ENCODE measurements around the gene C6orf163.

Gene C6orf163

GRCh38 chr6:87334683-87335082 is 9.9 kb upstream of the C6orf163 start:
- Histone ChIP-seq H3K23ac (ENCODE audit: low read depth, low read length, poor library complexity) (no peak overlapping the region), H2BK12ac (ENCODE audit: low read length) (no peak overlapping the region), H2BK5ac (ENCODE audit: low read length) (no peak overlapping the region), H4K91ac (ENCODE audit: low read depth, low read length, poor library complexity) (no peak overlapping the region), H3K18ac (ENCODE audit: low read length) (no peak overlapping the region), H3K27ac (replicated peaks; ENCODE audit: low read length) (no peak overlapping the region), H3K4me2 (ENCODE audit: insufficient read depth, low read length, poor library complexity, severe bottlenecking) (no peak overlapping the region), H3K9me3 (replicated peaks in 1 of 2; ENCODE audit: control insufficient read depth in 2 of 2, insufficient read depth in 1 of 2, low read depth in 1 of 2, low read length in 2 of 2) (peaks cover 0 to 4% of the 10 kb centered on the region in 2 donors), H3K4me1 (ENCODE audit: control insufficient read depth in 2 of 2, insufficient read depth in 1 of 2, low read depth in 1 of 2, low read length in 2 of 2) (peaks cover 0 to 5% of the 10 kb centered on the region in 2 donors), H3K4ac (ENCODE audit: low read length) (no peak overlapping the region), H3K9ac (ENCODE audit: low read depth, low read length, poor library complexity) (no peak overlapping the region), H2AFZ (ENCODE audit: low read length) (no peak overlapping the region), H4K8ac (ENCODE audit: low read depth, low read length) (no peak overlapping the region), H2BK120ac (ENCODE audit: low read depth, low read length) (no peak overlapping the region), H2AK5ac (ENCODE audit: low read depth, low read length) (no peak overlapping the region), H3K27me3 (ENCODE audit: control insufficient read depth in 3 of 3, insufficient read depth in 3 of 3, low read depth in 1 of 3, low read length in 3 of 3) (no peaks in the 10 kb centered on the region), H3K79me1 (ENCODE audit: low read depth, low read length) (no peaks in the 10 kb centered on the region), H2BK15ac (ENCODE audit: low read length) (no peak overlapping the region), H3K36me3 (replicated peaks in 1 of 2; ENCODE audit: control insufficient read depth in 2 of 2, insufficient read depth in 2 of 2, low read length in 2 of 2) (peaks cover 0 to 2% of the 10 kb centered on the region in 2 donors), H3K4me3 (ENCODE audit: low read length in 2 of 2) (no peak overlapping the region), H3K14ac (ENCODE audit: low read length) (no peak overlapping the region)
- no peak for DNase-seq (ENCODE audit: low spot score)
- no CpG with 5 or more reads among the region's 1 CpG for WGBS, 2 donors (ENCODE audit: extremely low coverage in 2 of 2, insufficient read length in 2 of 2, insufficient replicate concordance in 1 of 2)

DNA sequence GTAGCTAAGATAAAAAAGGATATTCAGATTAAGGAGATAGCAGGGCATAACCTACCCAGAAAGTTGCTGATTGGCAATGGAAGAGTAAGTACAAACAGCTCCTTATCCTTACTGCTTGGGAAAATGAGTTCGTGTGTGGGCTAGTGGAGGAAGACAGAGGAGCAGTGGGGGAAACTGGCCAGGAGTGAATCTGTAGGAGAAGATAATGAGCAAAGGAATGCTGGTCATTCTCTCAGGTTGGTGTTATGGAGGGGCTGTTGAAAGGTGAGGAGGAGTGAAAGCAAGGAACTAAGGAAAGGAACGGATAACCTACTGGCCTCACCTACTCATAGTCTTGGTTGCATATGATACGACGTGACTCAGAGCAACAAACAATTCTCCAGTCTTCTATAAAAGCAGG is 8.2 kb upstream of the C6orf163 start:
- H3K4ac ChIP-seq (ENCODE audit: low read length) = no peak overlapping the region
- H3K79me1 ChIP-seq (ENCODE audit: low read depth, low read length) = no peaks in the 10 kb centered on the region
- no peaks in the 10 kb centered on the region for H3K27me3 ChIP-seq (ENCODE audit: control insufficient read depth in 3 of 3, insufficient read depth in 3 of 3, low read depth in 1 of 3, low read length in 3 of 3)
- WGBS, 2 donors (ENCODE audit: extremely low coverage in 2 of 2, insufficient read length in 2 of 2, insufficient replicate concordance in 1 of 2) = no CpG with 5 or more reads among the region's 4 CpGs
- peaks cover 0 to 5% of the 10 kb centered on the region in 2 donors for H3K36me3 ChIP-seq (replicated peaks in 1 of 2; ENCODE audit: control insufficient read depth in 2 of 2, insufficient read depth in 2 of 2, low read length in 2 of 2)
- no peak for DNase-seq (ENCODE audit: low spot score)
- H4K91ac ChIP-seq (ENCODE audit: low read depth, low read length, poor library complexity) = no peak overlapping the region
- no peak overlapping the region for H3K4me3 ChIP-seq (ENCODE audit: low read length in 2 of 2)
- H3K9ac ChIP-seq (ENCODE audit: low read depth, low read length, poor library complexity) = no peak overlapping the region
- no peak overlapping the region for H3K14ac ChIP-seq (ENCODE audit: low read length)
- H2AK5ac ChIP-seq (ENCODE audit: low read depth, low read length) = no peak overlapping the region
- no peak overlapping the region for H4K8ac ChIP-seq (ENCODE audit: low read depth, low read length)
- no peak overlapping the region for H2BK12ac ChIP-seq (ENCODE audit: low read length)
- H3K9me3 ChIP-seq (replicated peaks in 1 of 2; ENCODE audit: control insufficient read depth in 2 of 2, insufficient read depth in 1 of 2, low read depth in 1 of 2, low read length in 2 of 2) = peaks cover 0 to 4% of the 10 kb centered on the region in 2 donors
- no peak overlapping the region for H3K27ac ChIP-seq (replicated peaks; ENCODE audit: low read length)
- no peak overlapping the region for H3K23ac ChIP-seq (ENCODE audit: low read depth, low read length, poor library complexity)
- H3K18ac ChIP-seq (ENCODE audit: low read length) = no peak overlapping the region
- H3K4me2 ChIP-seq (ENCODE audit: insufficient read depth, low read length, poor library complexity, severe bottlenecking) = no peak overlapping the region
- H2BK5ac ChIP-seq (ENCODE audit: low read length) = no peak overlapping the region
- H3K4me1 ChIP-seq (ENCODE audit: control insufficient read depth in 2 of 2, insufficient read depth in 1 of 2, low read depth in 1 of 2, low read length in 2 of 2) = peaks cover 0 to 5% of the 10 kb centered on the region in 2 donors
- no peak overlapping the region for H2BK15ac ChIP-seq (ENCODE audit: low read length)
- no peak overlapping the region for H2BK120ac ChIP-seq (ENCODE audit: low read depth, low read length)
- no peak overlapping the region for H2AFZ ChIP-seq (ENCODE audit: low read length)

DNA sequence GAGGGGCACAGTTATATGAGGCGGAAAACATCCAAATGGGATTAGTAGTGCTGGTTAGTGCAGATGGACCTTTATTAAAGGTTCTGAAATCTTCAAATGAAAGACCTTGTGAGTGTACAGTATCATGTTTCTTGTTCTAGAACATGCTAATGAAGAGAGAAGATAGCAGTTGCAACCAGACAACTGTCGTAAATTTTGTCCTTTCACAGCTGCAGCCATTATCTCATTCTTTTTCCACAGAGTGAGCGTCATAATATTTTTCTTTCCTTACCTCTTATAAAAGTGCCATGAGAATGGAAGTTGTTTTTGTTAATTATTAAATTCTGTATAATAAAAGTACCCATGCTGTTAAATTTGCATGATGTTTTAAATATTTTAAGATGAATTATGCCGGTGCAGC is 4.4 kb upstream of the C6orf163 start:
- Histone ChIP-seq H3K23ac (ENCODE audit: low read depth, low read length, poor library complexity) (no peak overlapping the region), H3K9me3 (replicated peaks in 1 of 2; ENCODE audit: control insufficient read depth in 2 of 2, insufficient read depth in 1 of 2, low read depth in 1 of 2, low read length in 2 of 2) (no peaks in the 10 kb centered on the region), H2AFZ (ENCODE audit: low read length) (no peak overlapping the region), H3K27me3 (ENCODE audit: control insufficient read depth in 3 of 3, insufficient read depth in 3 of 3, low read depth in 1 of 3, low read length in 3 of 3) (no peaks in the 10 kb centered on the region), H2BK12ac (ENCODE audit: low read length) (no peak overlapping the region), H2BK5ac (ENCODE audit: low read length) (no peak overlapping the region), H3K27ac (replicated peaks; ENCODE audit: low read length) (no peak overlapping the region), H3K79me1 (ENCODE audit: low read depth, low read length) (no peaks in the 10 kb centered on the region), H3K9ac (ENCODE audit: low read depth, low read length, poor library complexity) (no peak overlapping the region), H3K4me2 (ENCODE audit: insufficient read depth, low read length, poor library complexity, severe bottlenecking) (no peak overlapping the region), H4K8ac (ENCODE audit: low read depth, low read length) (no peak overlapping the region), H3K36me3 (replicated peaks in 1 of 2; ENCODE audit: control insufficient read depth in 2 of 2, insufficient read depth in 2 of 2, low read length in 2 of 2) (peaks cover 0 to 8% of the 10 kb centered on the region in 2 donors), H4K91ac (ENCODE audit: low read depth, low read length, poor library complexity) (no peak overlapping the region), H2BK15ac (ENCODE audit: low read length) (no peak overlapping the region), H2BK120ac (ENCODE audit: low read depth, low read length) (no peak overlapping the region), H3K4me3 (ENCODE audit: low read length in 2 of 2) (no peak overlapping the region), H3K4ac (ENCODE audit: low read length) (no peak overlapping the region), H2AK5ac (ENCODE audit: low read depth, low read length) (no peak overlapping the region), H3K18ac (ENCODE audit: low read length) (no peak overlapping the region), H3K14ac (ENCODE audit: low read length) (no peak overlapping the region), H3K4me1 (ENCODE audit: control insufficient read depth in 2 of 2, insufficient read depth in 1 of 2, low read depth in 1 of 2, low read length in 2 of 2) (peaks cover 0 to 4% of the 10 kb centered on the region in 2 donors)
- WGBS, 2 donors (ENCODE audit: extremely low coverage in 2 of 2, insufficient read length in 2 of 2, insufficient replicate concordance in 1 of 2) = no CpG with 5 or more reads among the region's 4 CpGs
- DNase-seq (ENCODE audit: low spot score) = no peak

GRCh38 chr6:87341158-87341557 is 3.5 kb upstream of the C6orf163 start:
- Histone ChIP-seq H3K4me2 (ENCODE audit: insufficient read depth, low read length, poor library complexity, severe bottlenecking) (no peak overlapping the region), H4K8ac (ENCODE audit: low read depth, low read length) (no peak overlapping the region), H2BK12ac (ENCODE audit: low read length) (no peak overlapping the region), H3K79me1 (ENCODE audit: low read depth, low read length) (no peaks in the 10 kb centered on the region), H3K18ac (ENCODE audit: low read length) (no peak overlapping the region), H3K27ac (replicated peaks; ENCODE audit: low read length) (no peak overlapping the region), H3K27me3 (ENCODE audit: control insufficient read depth in 3 of 3, insufficient read depth in 3 of 3, low read depth in 1 of 3, low read length in 3 of 3) (no peaks in the 10 kb centered on the region), H2AFZ (ENCODE audit: low read length) (no peak overlapping the region), H3K9me3 (replicated peaks in 1 of 2; ENCODE audit: control insufficient read depth in 2 of 2, insufficient read depth in 1 of 2, low read depth in 1 of 2, low read length in 2 of 2) (no peaks in the 10 kb centered on the region), H2BK5ac (ENCODE audit: low read length) (no peak overlapping the region), H2BK15ac (ENCODE audit: low read length) (no peak overlapping the region), H2AK5ac (ENCODE audit: low read depth, low read length) (no peak overlapping the region), H3K36me3 (replicated peaks in 1 of 2; ENCODE audit: control insufficient read depth in 2 of 2, insufficient read depth in 2 of 2, low read length in 2 of 2) (peaks cover 0 to 11% of the 10 kb centered on the region in 2 donors), H3K23ac (ENCODE audit: low read depth, low read length, poor library complexity) (no peak overlapping the region), H3K9ac (ENCODE audit: low read depth, low read length, poor library complexity) (no peak overlapping the region), H3K4me1 (ENCODE audit: control insufficient read depth in 2 of 2, insufficient read depth in 1 of 2, low read depth in 1 of 2, low read length in 2 of 2) (peaks cover 0 to 4% of the 10 kb centered on the region in 2 donors), H3K4ac (ENCODE audit: low read length) (no peak overlapping the region), H3K14ac (ENCODE audit: low read length) (no peak overlapping the region), H4K91ac (ENCODE audit: low read depth, low read length, poor library complexity) (no peak overlapping the region), H3K4me3 (ENCODE audit: low read length in 2 of 2) (no peak overlapping the region), H2BK120ac (ENCODE audit: low read depth, low read length) (no peak overlapping the region)
- DNase-seq (ENCODE audit: low spot score) = no peak
- no CpG with 5 or more reads among the region's 2 CpGs for whole genome bisulfite sequencing, 2 donors (ENCODE audit: extremely low coverage in 2 of 2, insufficient read length in 2 of 2, insufficient replicate concordance in 1 of 2)

Measured in neuronal stem cell (in vitro differentiated cells).